ENCODE measurements around the gene ME3.

DNA sequence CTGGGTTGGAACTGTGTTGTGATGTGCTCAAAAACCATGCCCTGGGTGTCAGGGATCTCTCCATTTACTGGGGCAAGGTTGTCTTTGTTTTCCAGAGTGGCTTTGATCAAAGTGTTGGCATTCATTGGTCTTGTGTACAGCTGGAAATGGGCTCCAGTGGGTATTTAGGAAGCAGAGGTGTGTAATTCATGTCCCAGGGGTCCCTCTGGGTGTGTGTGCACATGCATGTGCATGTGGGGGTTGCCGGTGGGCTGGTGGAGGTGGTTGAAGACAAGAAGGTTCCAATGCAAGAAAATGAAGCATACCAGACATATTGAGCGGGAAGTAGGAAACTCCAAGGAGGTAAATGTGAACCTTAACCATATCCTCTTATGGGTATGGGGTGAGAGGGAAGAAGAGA, 121.7 kb downstream of the ME3 start:
- TF ChIP-seq POLR2AphosphoS5 (IDR thresholded peaks at IDR 0.05; ENCODE audit: low read depth, low read length): no peak
- TF ChIP-seq, protein P1, sequence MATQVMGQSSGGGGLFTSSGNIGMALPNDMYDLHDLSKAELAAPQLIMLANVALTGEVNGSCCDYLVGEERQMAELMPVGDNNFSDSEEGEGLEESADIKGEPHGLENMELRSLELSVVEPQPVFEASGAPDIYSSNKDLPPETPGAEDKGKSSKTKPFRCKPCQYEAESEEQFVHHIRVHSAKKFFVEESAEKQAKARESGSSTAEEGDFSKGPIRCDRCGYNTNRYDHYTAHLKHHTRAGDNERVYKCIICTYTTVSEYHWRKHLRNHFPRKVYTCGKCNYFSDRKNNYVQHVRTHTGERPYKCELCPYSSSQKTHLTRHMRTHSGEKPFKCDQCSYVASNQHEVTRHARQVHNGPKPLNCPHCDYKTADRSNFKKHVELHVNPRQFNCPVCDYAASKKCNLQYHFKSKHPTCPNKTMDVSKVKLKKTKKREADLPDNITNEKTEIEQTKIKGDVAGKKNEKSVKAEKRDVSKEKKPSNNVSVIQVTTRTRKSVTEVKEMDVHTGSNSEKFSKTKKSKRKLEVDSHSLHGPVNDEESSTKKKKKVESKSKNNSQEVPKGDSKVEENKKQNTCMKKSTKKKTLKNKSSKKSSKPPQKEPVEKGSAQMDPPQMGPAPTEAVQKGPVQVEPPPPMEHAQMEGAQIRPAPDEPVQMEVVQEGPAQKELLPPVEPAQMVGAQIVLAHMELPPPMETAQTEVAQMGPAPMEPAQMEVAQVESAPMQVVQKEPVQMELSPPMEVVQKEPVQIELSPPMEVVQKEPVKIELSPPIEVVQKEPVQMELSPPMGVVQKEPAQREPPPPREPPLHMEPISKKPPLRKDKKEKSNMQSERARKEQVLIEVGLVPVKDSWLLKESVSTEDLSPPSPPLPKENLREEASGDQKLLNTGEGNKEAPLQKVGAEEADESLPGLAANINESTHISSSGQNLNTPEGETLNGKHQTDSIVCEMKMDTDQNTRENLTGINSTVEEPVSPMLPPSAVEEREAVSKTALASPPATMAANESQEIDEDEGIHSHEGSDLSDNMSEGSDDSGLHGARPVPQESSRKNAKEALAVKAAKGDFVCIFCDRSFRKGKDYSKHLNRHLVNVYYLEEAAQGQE (IDR thresholded peaks at IDR 0.05; ENCODE audit: insufficient read depth in 1 of 2, low read depth in 2 of 2, low read length in 2 of 2): no peak

All from PFSK-1 (cell line).